NOMO-1 treated with dmso at 0.1 percent for 144 hours (cell line): ENCODE results near the gene SMCO2.
A peak's percentile ranks its signal among the peaks of the same experiment; 100 is the strongest.

Experiments used
- DNase-seq: peaks from one replicate; lab custom pipeline; 2025; ENCODE audit not compliant: unreplicated experiment; lab: John Stamatoyannopoulos, UW

SMCO2 gene

GRCh38 chr12:27497446-27497845 lies 50.9 kb downstream of the SMCO2 start:
- no peak for DNase-seq

- DNase-seq: no peak
Observed at GRCh38 chr12:27498149-27498548, 51.6 kb downstream of the SMCO2 start.

- DNase-seq: peak; percentile 3
Observed at GRCh38 chr12:27498761-27499160, 52.2 kb downstream of the SMCO2 start.

GRCh38 chr12:27499377-27499776 lies 52.8 kb downstream of the SMCO2 start:
- DNase-seq: no peak

GRCh38 chr12:27500546-27500945 lies 54.0 kb downstream of the SMCO2 start:
- no peak for DNase-seq

- DNase-seq: no peak
Observed at GRCh38 chr12:27502021-27502435, 55.5 kb downstream of the SMCO2 start.

- no peak for DNase-seq
Observed at GRCh38 chr12:27504507-27504906, 58.0 kb downstream of the SMCO2 start.

GRCh38 chr12:27505109-27505508 lies 58.6 kb downstream of the SMCO2 start:
- no peak for DNase-seq

- DNase-seq: no peak
Observed at GRCh38 chr12:27505761-27506160, 59.2 kb downstream of the SMCO2 start.

GRCh38 chr12:27506645-27507189 lies 60.2 kb downstream of the SMCO2 start:
- DNase-seq: no peak

GRCh38 chr12:27508736-27509431 lies 62.3 kb downstream of the SMCO2 start:
- DNase-seq: no peak

GRCh38 chr12:27511031-27511722 lies 64.6 kb downstream of the SMCO2 start:
- no peak for DNase-seq

- DNase-seq: no peak
Observed at GRCh38 chr12:27511723-27512045, 65.1 kb downstream of the SMCO2 start.

GRCh38 chr12:27513155-27513824 lies 66.8 kb downstream of the SMCO2 start:
- no peak for DNase-seq

- no peak for DNase-seq
Observed at GRCh38 chr12:27515671-27516070, 69.1 kb downstream of the SMCO2 start.

- DNase-seq: no peak
Observed at GRCh38 chr12:27516625-27517024, 70.1 kb downstream of the SMCO2 start.

GRCh38 chr12:27517546-27517945 lies 71.0 kb downstream of the SMCO2 start:
- DNase-seq: no peak

- DNase-seq: no peak
Observed at GRCh38 chr12:27517961-27518665, 71.6 kb downstream of the SMCO2 start.

GRCh38 chr12:27521066-27521465 lies 74.5 kb downstream of the SMCO2 start:
- no peak for DNase-seq

- DNase-seq: no peak
Observed at GRCh38 chr12:27521981-27522380, 75.4 kb downstream of the SMCO2 start.

- DNase-seq: no peak
Observed at GRCh38 chr12:27523305-27523641, 76.7 kb downstream of the SMCO2 start.
